CD4-positive, CD25-positive, alpha-beta regulatory T cell (primary cell): ENCODE results near the gene UPB1. TPM values are rescaled to one million over a fixed set of nuclear protein-coding genes. Genes with fewer than 3 reads are reported as not detected.

Experiments
- ATAC-seq, 2 donors: fragments of 150-1000 bp; cut with Tn5 transposase; one replicate each; pipeline ENCODE4 v1.10.0; 2021; ENCODE audit warnings: low read depth in 2 of 2, moderate number of reproducible peaks in 2 of 2, moderate library complexity in 1 of 2
- DNase-seq, 3 donors: peaks; one replicate each; pipeline versions ENCODE4 v3.0.0 to v3.0.0-alpha.2; 2012 to 2022; ENCODE audit warnings: mixed read lengths in 1 of 3
- H3K27ac ChIP-seq: one replicate; pipeline ENCODE4 v1.7.0; 2013; ENCODE audit warnings: mild to moderate bottlenecking, low read length; ENCODE audit not compliant: insufficient read depth, poor library complexity, severe bottlenecking
- H3K27me3 ChIP-seq: one replicate; pipeline ENCODE4 v1.7.0; 2013; ENCODE audit warnings: low read length; ENCODE audit not compliant: control insufficient read depth, insufficient read depth
- H3K36me3 ChIP-seq: one replicate; pipeline ENCODE4 v1.7.0; 2013; ENCODE audit warnings: mild to moderate bottlenecking, low read length, moderate library complexity; ENCODE audit not compliant: control insufficient read depth, insufficient read depth
- H3K4me1 ChIP-seq: 2 replicates; pipeline ENCODE4 v1.7.0; 2013; ENCODE audit warnings: mild to moderate bottlenecking, low read length; ENCODE audit not compliant: insufficient read depth, control insufficient read depth, poor library complexity, severe bottlenecking
- H3K4me3 ChIP-seq: one replicate; pipeline ENCODE4 v1.7.0; 2013; ENCODE audit warnings: low read depth, mild to moderate bottlenecking, low read length, moderate library complexity
- H3K9me3 ChIP-seq, 2 experiments: 1 replicate in 1 of 2; 2 replicates in 1 of 2; pipeline ENCODE4 v1.7.0; 2013; ENCODE audit warnings: low read length in 2 of 2, mild to moderate bottlenecking in 1 of 2, moderate library complexity in 1 of 2; ENCODE audit not compliant: control insufficient read depth in 2 of 2
- H3K27ac Mint-ChIP-seq, 3 donors: one replicate each; pipeline ENCODE4 v1.8.0; 2020 to 2022; ENCODE audit warnings: mild to moderate bottlenecking in 3 of 3, mixed read lengths in 3 of 3, moderate library complexity in 2 of 3
- H3K27me3 Mint-ChIP-seq: one replicate; pipeline ENCODE4 v1.8.0; 2022; ENCODE audit warnings: mild to moderate bottlenecking, mixed read lengths
- H3K36me3 Mint-ChIP-seq: one replicate; pipeline ENCODE4 v1.8.0; 2020; ENCODE audit warnings: mixed read lengths
- H3K4me1 Mint-ChIP-seq, 4 donors: one replicate each; pipeline ENCODE4 v1.8.0; 2020 to 2022; ENCODE audit warnings: mixed read lengths in 4 of 4, mild to moderate bottlenecking in 1 of 4
- H3K4me3 Mint-ChIP-seq, 4 donors: one replicate each; pipeline ENCODE4 v1.8.0; 2020 to 2022; ENCODE audit warnings: mild to moderate bottlenecking in 4 of 4, mixed read lengths in 4 of 4, moderate library complexity in 3 of 4
- H3K9me3 Mint-ChIP-seq, 7 donors: one replicate each; pipeline ENCODE4 v1.8.0; 2020 to 2022; ENCODE audit warnings: mixed read lengths in 7 of 7, mild to moderate bottlenecking in 3 of 7, moderate library complexity in 2 of 7
- polyA plus RNA-seq, 4 donors: library from polyadenylated mRNA; unstranded; fragments of 300-500 nt; fragmentation: Illumina TruSeq; gene quantifications; one replicate each; pipeline ENCODE4 v1.2.3, GENCODE V29; 2021
- total RNA-seq: library from RNA; stranded (reverse); gene quantifications from one replicate; pipeline ENCODE4 v1.2.3, GENCODE V29; 2022

UPB1 gene
- total and polyA plus RNA-seq, 5 donors from 2014 or later, result 3.8 TPM; not detected in 4

- Mint-ChIP-seq H3K4me3 (no peak overlapping the region), H3K9me3 (no peaks in the 10 kb centered on the region), H3K36me3 (no peaks in the 10 kb centered on the region), H3K4me1 (peaks cover 0 to 5% (median 0%) of the 10 kb centered on the region in 4 donors), H3K27me3 (peaks cover 7% of the 10 kb centered on the region), H3K27ac (peak overlapping the region in 1 of 3 donors; percentile 9)
- DNase-seq, result no peak
- Histone ChIP-seq H3K4me3 (no peak overlapping the region), H3K36me3 (no peaks in the 10 kb centered on the region), H3K27ac (no peak overlapping the region), H3K27me3 (no peaks in the 10 kb centered on the region), H3K4me1 (no peaks in the 10 kb centered on the region), H3K9me3 (no peaks in the 10 kb centered on the region)
- ATAC-seq, result no peak
Measured at GRCh38 chr22:24506802-24507438, 11.8 kb downstream of the UPB1 start.

GRCh38 chr22:24507716-24508115, 12.6 kb downstream of the UPB1 start:
- H3K27me3 ChIP-seq, result no peaks in the 10 kb centered on the region
- no peak overlapping the region for H3K27ac Mint-ChIP-seq
- no peak for ATAC-seq
- H3K36me3 ChIP-seq, result no peaks in the 10 kb centered on the region
- no peak overlapping the region for H3K27ac ChIP-seq
- no peak overlapping the region for H3K4me3 Mint-ChIP-seq
- H3K4me1 ChIP-seq, result no peaks in the 10 kb centered on the region
- H3K27me3 Mint-ChIP-seq, result peaks cover 7% of the 10 kb centered on the region
- peaks cover 0 to 5% (median 0%) of the 10 kb centered on the region in 4 donors for H3K4me1 Mint-ChIP-seq
- H3K9me3 ChIP-seq, result no peaks in the 10 kb centered on the region
- no peaks in the 10 kb centered on the region for H3K9me3 Mint-ChIP-seq
- H3K4me3 ChIP-seq, result no peak overlapping the region
- no peaks in the 10 kb centered on the region for H3K36me3 Mint-ChIP-seq
- DNase-seq, result no peak

GRCh38 chr22:24510637-24511625, 15.8 kb downstream of the UPB1 start:
- Histone ChIP-seq H3K27me3 (no peaks in the 10 kb centered on the region), H3K36me3 (no peaks in the 10 kb centered on the region), H3K27ac (no peak overlapping the region), H3K4me3 (no peak overlapping the region), H3K4me1 (no peaks in the 10 kb centered on the region), H3K9me3 (no peaks in the 10 kb centered on the region)
- ATAC-seq, result no peak
- Mint-ChIP-seq H3K4me3 (no peak overlapping the region), H3K36me3 (no peaks in the 10 kb centered on the region), H3K9me3 (no peaks in the 10 kb centered on the region), H3K27ac (no peak overlapping the region), H3K27me3 (no peaks in the 10 kb centered on the region), H3K4me1 (peaks cover 0 to 3% (median 0%) of the 10 kb centered on the region in 4 donors)
- DNase-seq, result no peak

- Mint-ChIP-seq H3K36me3 (no peaks in the 10 kb centered on the region), H3K4me1 (peaks cover 0 to 3% (median 0%) of the 10 kb centered on the region in 4 donors), H3K27me3 (no peaks in the 10 kb centered on the region), H3K27ac (no peak overlapping the region), H3K4me3 (no peak overlapping the region), H3K9me3 (no peaks in the 10 kb centered on the region)
- H3K4me3 ChIP-seq, result no peak overlapping the region
- ATAC-seq (no peak), DNase-seq (no peak)
- H3K4me1 ChIP-seq, result no peaks in the 10 kb centered on the region
- H3K27ac ChIP-seq, result no peak overlapping the region
- H3K27me3 ChIP-seq, result no peaks in the 10 kb centered on the region
- H3K36me3 ChIP-seq, result no peaks in the 10 kb centered on the region
- no peaks in the 10 kb centered on the region for H3K9me3 ChIP-seq
Measured at GRCh38 chr22:24512043-24512442, 16.9 kb downstream of the UPB1 start.

- Mint-ChIP-seq H3K4me1 (peaks cover 0 to 3% (median 0%) of the 10 kb centered on the region in 4 donors), H3K4me3 (no peak overlapping the region), H3K27ac (no peak overlapping the region), H3K27me3 (no peaks in the 10 kb centered on the region), H3K36me3 (no peaks in the 10 kb centered on the region), H3K9me3 (no peaks in the 10 kb centered on the region)
- H3K27me3 ChIP-seq, result no peaks in the 10 kb centered on the region
- no peak for ATAC-seq
- H3K4me1 ChIP-seq, result no peaks in the 10 kb centered on the region
- no peak overlapping the region for H3K27ac ChIP-seq
- DNase-seq, result no peak
- no peaks in the 10 kb centered on the region for H3K9me3 ChIP-seq
- H3K4me3 ChIP-seq, result no peak overlapping the region
- no peaks in the 10 kb centered on the region for H3K36me3 ChIP-seq
Measured at GRCh38 chr22:24513378-24514240, 18.5 kb downstream of the UPB1 start.

- Mint-ChIP-seq H3K27ac (no peak overlapping the region), H3K4me1 (peaks cover 0 to 3% (median 0%) of the 10 kb centered on the region in 4 donors), H3K36me3 (no peaks in the 10 kb centered on the region), H3K27me3 (no peaks in the 10 kb centered on the region), H3K9me3 (no peaks in the 10 kb centered on the region), H3K4me3 (no peak overlapping the region)
- Histone ChIP-seq H3K27ac (no peak overlapping the region), H3K36me3 (no peaks in the 10 kb centered on the region), H3K4me3 (no peak overlapping the region), H3K4me1 (no peaks in the 10 kb centered on the region), H3K27me3 (no peaks in the 10 kb centered on the region), H3K9me3 (no peaks in the 10 kb centered on the region)
- DNase-seq (no peak), ATAC-seq (no peak)
Measured at GRCh38 chr22:24514241-24515026, 19.3 kb downstream of the UPB1 start.

- Mint-ChIP-seq H3K27ac (no peak overlapping the region), H3K4me1 (peaks cover 0 to 3% (median 0%) of the 10 kb centered on the region in 4 donors), H3K27me3 (no peaks in the 10 kb centered on the region), H3K4me3 (no peak overlapping the region), H3K36me3 (no peaks in the 10 kb centered on the region), H3K9me3 (no peaks in the 10 kb centered on the region)
- Histone ChIP-seq H3K27ac (no peak overlapping the region), H3K36me3 (no peaks in the 10 kb centered on the region), H3K4me1 (no peaks in the 10 kb centered on the region), H3K4me3 (no peak overlapping the region), H3K27me3 (no peaks in the 10 kb centered on the region), H3K9me3 (no peaks in the 10 kb centered on the region)
- no peak for DNase-seq
- no peak for ATAC-seq
Measured at GRCh38 chr22:24515027-24515338, 19.9 kb downstream of the UPB1 start.
